Nephron progenitor cell (in vitro differentiated cells): ENCODE measurements around the gene TIMM22.

ENCODE experiments used
- DNase-seq: peaks from one replicate; pipeline ENCODE4 v3.0.0; 2021
- H3K27ac Mint-ChIP-seq: 2 replicates; pipeline ENCODE4 v1.8.0; 2021; ENCODE audit warnings: mild to moderate bottlenecking, moderate library complexity, mixed read lengths
- H3K27me3 Mint-ChIP-seq: 2 replicates; pipeline ENCODE4 v1.8.0; 2021; ENCODE audit warnings: mild to moderate bottlenecking, low read depth, mixed read lengths; ENCODE audit not compliant: poor library complexity
- H3K36me3 Mint-ChIP-seq: 2 replicates; pipeline ENCODE4 v1.8.0; 2021; ENCODE audit warnings: low read depth, mixed read lengths
- H3K4me1 Mint-ChIP-seq: 2 replicates; pipeline ENCODE4 v1.8.0; 2021; ENCODE audit warnings: mixed read lengths
- H3K4me3 Mint-ChIP-seq: 2 replicates; pipeline ENCODE4 v1.8.0; 2021; ENCODE audit warnings: mild to moderate bottlenecking, moderate library complexity, mixed read lengths
- H3K9me3 Mint-ChIP-seq: 2 replicates; pipeline ENCODE4 v1.8.0; 2021; ENCODE audit warnings: mild to moderate bottlenecking, moderate library complexity, mixed read lengths
- CTCF ChIP-seq: fragments of 200-600 bp; sonication (generic); IDR thresholded peaks from 2 replicates; pipeline ENCODE4 v1.5.0; 2021; ENCODE audit warnings: antibody characterized with exemption

TIMM22 gene

DNA sequence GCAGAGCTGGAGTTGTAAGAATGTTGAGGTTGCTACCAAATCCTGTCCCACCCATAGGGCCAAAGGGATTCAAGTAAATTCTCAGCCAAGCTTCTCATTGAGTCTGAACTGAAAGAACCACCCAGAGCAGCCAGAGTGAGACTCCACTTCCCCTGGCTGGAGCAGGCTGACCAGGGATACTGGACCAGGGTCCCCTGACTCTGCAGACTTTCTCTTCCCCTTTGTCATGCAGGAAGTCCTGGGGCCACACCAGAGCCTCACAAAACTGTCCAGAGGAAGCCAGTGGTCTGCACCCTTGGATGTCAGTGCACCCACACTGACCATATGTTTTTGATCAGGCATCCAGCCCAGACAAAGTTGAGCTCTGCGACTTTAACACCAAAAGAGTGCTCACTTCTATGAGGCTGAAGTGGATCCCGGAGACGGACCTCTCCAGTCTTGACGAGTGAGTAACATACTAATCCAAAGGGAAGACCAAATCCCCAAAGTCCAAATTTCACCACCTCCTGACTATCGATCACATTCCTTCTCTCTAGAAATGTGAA lies 21.5 kb upstream of the TIMM22 start:
- H3K9me3 Mint-ChIP-seq: peaks cover 11% of the 10 kb centered on the region
- peaks cover 48% of the 10 kb centered on the region for H3K4me1 Mint-ChIP-seq
- H3K36me3 Mint-ChIP-seq: peaks cover 43% of the 10 kb centered on the region
- no peak for TF ChIP-seq CTCF
- DNase-seq: no peak
- no peak overlapping the region for H3K27ac Mint-ChIP-seq
- H3K27me3 Mint-ChIP-seq: peaks cover 4% of the 10 kb centered on the region
- H3K4me3 Mint-ChIP-seq: no peak overlapping the region

GRCh38 chr17:976312-976711 lies 20.6 kb upstream of the TIMM22 start:
- H3K36me3 Mint-ChIP-seq: peaks cover 35% of the 10 kb centered on the region
- peaks cover 48% of the 10 kb centered on the region for H3K4me1 Mint-ChIP-seq
- no peak overlapping the region for H3K4me3 Mint-ChIP-seq
- no peak for DNase-seq
- H3K27me3 Mint-ChIP-seq: peaks cover 4% of the 10 kb centered on the region
- peaks cover 11% of the 10 kb centered on the region for H3K9me3 Mint-ChIP-seq
- no peak overlapping the region for H3K27ac Mint-ChIP-seq
- TF ChIP-seq CTCF: no peak

DNA sequence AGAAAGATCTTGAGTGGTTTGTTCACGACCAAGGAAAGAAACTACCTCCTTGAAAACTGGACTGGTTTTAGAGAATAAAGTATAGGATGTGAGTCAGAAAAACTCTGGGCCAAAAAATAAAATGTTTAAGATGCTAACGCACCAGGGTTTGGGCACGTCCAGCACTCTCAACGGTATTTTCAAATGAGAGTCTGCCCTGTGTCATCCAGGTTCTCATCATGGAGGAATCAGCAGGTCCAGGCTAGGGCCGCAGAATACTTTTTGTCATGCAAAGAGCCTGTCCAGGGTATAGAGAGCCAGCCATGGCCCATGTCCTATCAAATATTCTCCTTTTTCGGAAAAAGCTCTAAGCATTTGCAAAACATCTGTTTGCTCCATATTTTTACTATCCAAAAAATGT lies 19.8 kb upstream of the TIMM22 start:
- no peak for DNase-seq
- no peak overlapping the region for H3K27ac Mint-ChIP-seq
- H3K27me3 Mint-ChIP-seq: peaks cover 4% of the 10 kb centered on the region
- peak overlapping the region; percentile 93 for H3K4me3 Mint-ChIP-seq
- H3K9me3 Mint-ChIP-seq: peaks cover 9% of the 10 kb centered on the region
- H3K36me3 Mint-ChIP-seq: peaks cover 28% of the 10 kb centered on the region
- no peak for TF ChIP-seq CTCF
- peaks cover 49% of the 10 kb centered on the region for H3K4me1 Mint-ChIP-seq

DNA sequence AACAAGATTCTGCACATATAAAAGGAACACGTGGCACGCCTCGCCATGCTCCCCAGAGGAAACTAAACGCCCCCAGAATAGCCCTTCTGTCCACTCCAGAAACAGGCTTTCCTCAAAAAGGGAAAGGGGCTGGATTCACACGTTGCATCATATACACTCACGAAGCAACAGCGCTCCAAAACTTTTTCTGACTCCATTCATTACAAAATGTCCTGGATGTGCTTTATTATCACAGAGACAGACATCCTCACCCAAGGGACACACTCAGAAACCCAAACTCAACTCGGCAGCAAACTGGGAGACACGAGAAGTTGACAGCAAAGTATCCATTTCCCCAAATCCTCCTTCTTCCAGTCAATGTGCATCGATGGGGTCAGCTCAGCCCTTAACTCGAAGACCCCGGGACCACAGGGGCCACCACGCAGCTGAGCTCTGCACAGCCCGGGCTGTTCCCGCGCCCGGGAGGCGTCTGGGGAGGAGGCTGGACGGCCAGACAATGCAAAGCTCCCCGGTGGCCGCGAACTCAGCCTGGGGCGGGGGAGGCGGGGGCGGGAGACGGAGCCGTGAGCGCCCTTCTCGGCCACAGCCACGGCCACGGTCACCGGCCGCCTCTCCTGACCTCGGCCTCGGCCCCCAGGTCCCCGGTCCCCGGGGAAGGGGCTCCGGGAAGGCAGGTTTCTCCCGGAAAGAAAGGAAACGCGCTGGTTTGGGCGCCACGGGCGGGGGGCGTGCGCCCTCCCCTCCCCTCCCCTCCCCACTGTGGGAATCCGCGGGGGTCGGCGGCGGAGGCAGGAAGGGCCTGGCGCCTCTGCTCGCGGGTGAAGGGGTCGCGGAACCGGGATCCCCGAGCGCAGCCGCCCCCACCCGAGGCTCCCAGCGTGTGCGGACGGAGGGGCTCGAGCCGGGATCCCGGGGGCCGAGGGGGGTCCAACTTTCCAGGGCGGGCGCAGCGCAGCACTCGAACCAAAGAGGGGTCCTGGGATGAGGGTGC lies 18.5 kb upstream of the TIMM22 start:
- Mint-ChIP-seq H3K27ac (peak overlapping the region; percentile 81), H3K27me3 (peaks cover 8% of the 10 kb centered on the region), H3K9me3 (peaks cover under 1% of the 10 kb centered on the region), H3K4me1 (peaks cover 49% of the 10 kb centered on the region), H3K36me3 (peaks cover 17% of the 10 kb centered on the region), H3K4me3 (peak overlapping the region; percentile 93)
- peak; percentile 71 for DNase-seq
- TF ChIP-seq CTCF: no peak

DNA sequence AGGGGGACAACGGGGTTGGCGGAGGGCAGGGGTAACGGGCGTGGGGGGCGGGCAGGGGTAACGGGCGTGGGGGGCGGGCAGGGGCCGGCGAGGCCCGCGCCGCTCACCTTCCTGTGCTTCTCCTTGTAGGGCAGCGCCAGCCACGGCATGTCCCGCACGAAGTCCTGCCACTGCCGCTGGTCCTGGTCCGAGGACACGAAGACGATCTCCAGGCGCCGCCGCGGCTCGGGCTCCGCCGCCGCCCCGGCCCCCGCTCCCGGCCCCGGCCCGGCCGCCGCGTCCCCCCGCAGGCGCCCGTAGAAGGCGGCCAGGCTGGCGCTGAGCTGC lies 17.8 kb upstream of the TIMM22 start:
- Mint-ChIP-seq H3K4me1 (peaks cover 47% of the 10 kb centered on the region), H3K36me3 (peaks cover 14% of the 10 kb centered on the region), H3K27ac (no peak overlapping the region), H3K9me3 (no peaks in the 10 kb centered on the region), H3K27me3 (peaks cover 8% of the 10 kb centered on the region), H3K4me3 (peak overlapping the region; percentile 60)
- TF ChIP-seq CTCF: no peak
- DNase-seq: no peak
